ENCODE measurements around the gene ADRA2B. TPM values are rescaled to one million over a fixed set of nuclear protein-coding genes. Genes with fewer than 3 reads are reported as not detected.

ADRA2B gene
- total RNA-seq, 1 experiment from 2014 or later = not detected

DNA sequence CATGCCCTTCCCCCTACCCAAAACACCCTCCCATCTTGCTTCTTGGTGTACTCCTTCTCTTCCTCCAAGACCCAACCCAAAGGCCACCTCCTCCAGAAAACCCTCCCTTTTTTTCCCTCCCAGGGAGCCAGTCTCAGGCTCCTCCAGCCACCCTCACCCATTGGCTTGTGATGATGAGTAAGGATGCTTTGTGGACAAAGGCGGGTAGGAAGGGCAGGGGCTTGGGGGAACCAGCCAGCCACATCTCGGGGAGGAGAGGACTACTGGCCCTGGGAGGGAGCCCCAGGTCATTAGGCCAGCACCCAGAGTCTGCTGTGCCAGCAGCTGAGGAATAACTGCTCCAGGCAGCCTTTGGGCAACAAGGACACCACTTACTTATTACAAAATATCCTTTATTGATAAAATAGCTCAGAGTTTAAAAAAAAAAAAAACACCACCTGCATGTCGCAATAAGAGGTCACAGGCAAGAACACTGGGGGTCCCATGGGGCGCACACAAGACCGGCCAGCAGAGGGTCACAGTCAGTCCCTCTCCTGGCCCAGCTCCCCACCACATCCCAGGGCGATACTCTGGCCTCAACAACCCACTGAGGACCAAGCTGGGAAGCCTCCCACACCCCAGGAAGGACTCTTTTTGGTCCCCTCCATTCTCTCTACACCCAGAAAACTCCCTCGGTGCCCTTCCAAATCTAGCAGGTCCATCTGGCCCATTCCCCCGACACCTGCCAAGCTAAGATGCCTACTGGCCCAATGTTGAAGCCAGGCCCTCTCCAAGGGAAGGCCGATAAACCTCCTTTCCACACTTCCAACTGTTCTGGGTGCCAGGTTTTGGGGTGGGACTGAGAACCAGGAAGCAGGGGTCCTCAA, 3.6 kb downstream of the ADRA2B start:
- DNase-seq = no peak
- H3K27me3 Mint-ChIP-seq (ENCODE audit: unreplicated experiment) = peaks cover 52% of the 10 kb centered on the region
- TF ChIP-seq, protein P1, sequence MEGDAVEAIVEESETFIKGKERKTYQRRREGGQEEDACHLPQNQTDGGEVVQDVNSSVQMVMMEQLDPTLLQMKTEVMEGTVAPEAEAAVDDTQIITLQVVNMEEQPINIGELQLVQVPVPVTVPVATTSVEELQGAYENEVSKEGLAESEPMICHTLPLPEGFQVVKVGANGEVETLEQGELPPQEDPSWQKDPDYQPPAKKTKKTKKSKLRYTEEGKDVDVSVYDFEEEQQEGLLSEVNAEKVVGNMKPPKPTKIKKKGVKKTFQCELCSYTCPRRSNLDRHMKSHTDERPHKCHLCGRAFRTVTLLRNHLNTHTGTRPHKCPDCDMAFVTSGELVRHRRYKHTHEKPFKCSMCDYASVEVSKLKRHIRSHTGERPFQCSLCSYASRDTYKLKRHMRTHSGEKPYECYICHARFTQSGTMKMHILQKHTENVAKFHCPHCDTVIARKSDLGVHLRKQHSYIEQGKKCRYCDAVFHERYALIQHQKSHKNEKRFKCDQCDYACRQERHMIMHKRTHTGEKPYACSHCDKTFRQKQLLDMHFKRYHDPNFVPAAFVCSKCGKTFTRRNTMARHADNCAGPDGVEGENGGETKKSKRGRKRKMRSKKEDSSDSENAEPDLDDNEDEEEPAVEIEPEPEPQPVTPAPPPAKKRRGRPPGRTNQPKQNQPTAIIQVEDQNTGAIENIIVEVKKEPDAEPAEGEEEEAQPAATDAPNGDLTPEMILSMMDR (IDR thresholded peaks at IDR 0.05; ENCODE audit: unreplicated experiment) = no peak
- CTCF ChIA-PET = no interaction called here
- no peak overlapping the region for H3K27ac Mint-ChIP-seq (ENCODE audit: unreplicated experiment)
- H3K9me3 Mint-ChIP-seq (ENCODE audit: low read depth, unreplicated experiment) = no peaks in the 10 kb centered on the region
- no TSS peak for BruUV-seq (replicated peaks)
- intact Hi-C loops (cut with micrococcal nuclease; ENCODE audit: unreplicated experiment) = no loop called here
- no peaks in the 10 kb centered on the region for H3K4me1 Mint-ChIP-seq (ENCODE audit: low read depth, unreplicated experiment)
- H3K36me3 Mint-ChIP-seq (ENCODE audit: insufficient read depth, unreplicated experiment) = peaks cover 12% of the 10 kb centered on the region
- H3K4me3 Mint-ChIP-seq (ENCODE audit: low read depth, unreplicated experiment) = no peak overlapping the region

DNA sequence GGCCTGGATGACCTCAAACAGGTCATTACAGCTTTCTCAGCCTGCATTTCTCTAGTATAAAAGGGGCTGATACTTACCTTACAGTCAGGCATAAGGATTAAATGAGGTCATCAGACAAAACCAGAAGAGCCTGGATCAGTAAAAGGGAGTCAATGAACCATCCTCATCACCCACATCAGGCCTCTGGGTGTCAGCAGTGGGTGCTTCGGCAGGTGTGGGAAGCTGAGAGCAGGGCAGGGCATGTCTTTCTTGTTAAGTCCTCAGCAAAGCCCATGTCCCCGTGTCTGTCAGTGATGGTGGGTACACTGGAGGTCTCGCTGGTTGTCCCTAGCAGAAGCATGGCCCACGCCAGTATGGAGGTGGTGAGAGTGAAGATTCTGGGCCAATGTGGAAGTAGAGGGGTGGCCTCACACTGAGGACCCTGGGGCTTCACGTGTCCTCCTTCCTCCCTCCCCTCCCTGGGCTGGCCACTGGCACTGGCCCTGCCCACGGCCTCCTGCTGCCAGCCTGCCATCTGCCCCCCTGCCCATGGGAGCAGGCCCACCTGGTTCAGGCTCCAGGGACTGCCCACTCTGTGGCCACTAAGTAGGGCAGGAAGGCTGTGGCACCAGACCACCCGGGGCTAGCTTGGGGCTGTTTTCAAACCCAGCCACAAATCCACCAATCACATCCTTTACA, 4.4 kb downstream of the ADRA2B start:
- peaks cover 9% of the 10 kb centered on the region for H3K36me3 Mint-ChIP-seq (ENCODE audit: insufficient read depth, unreplicated experiment)
- no peak overlapping the region for H3K27ac Mint-ChIP-seq (ENCODE audit: unreplicated experiment)
- H3K9me3 Mint-ChIP-seq (ENCODE audit: low read depth, unreplicated experiment) = no peaks in the 10 kb centered on the region
- peaks cover 52% of the 10 kb centered on the region for H3K27me3 Mint-ChIP-seq (ENCODE audit: unreplicated experiment)
- no TSS peak for BruUV-seq (replicated peaks)
- CTCF ChIA-PET = no interaction called here
- intact Hi-C loops (cut with micrococcal nuclease; ENCODE audit: unreplicated experiment) = no loop called here
- DNase-seq = no peak
- H3K4me1 Mint-ChIP-seq (ENCODE audit: low read depth, unreplicated experiment) = no peaks in the 10 kb centered on the region
- no peak overlapping the region for H3K4me3 Mint-ChIP-seq (ENCODE audit: low read depth, unreplicated experiment)
- TF ChIP-seq, protein P1 (IDR thresholded peaks at IDR 0.05; ENCODE audit: unreplicated experiment) = no peak

DNA sequence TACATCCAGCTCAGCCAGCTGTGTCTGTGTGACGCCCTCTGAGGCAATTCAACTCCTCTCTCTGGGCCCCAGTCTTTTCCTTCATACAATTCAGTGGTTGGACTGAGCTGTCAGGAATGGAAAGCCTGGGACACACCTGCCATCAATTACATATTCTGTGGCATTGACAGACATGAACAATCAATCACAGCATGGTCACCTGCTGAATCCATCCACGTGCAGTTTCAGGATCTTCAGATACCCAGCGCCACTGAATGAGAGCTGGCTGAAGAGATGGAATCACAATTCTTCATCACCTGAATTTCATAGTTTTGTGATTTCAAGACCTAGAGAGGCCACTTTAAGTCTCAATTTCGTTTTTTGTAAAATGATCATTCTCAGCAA, 5.1 kb downstream of the ADRA2B start:
- TF ChIP-seq, protein P1 (IDR thresholded peaks at IDR 0.05; ENCODE audit: unreplicated experiment) = no peak
- intact Hi-C loops (cut with micrococcal nuclease; ENCODE audit: unreplicated experiment) = no loop called here
- Mint-ChIP-seq H3K4me1 (ENCODE audit: low read depth, unreplicated experiment) (no peaks in the 10 kb centered on the region), H3K27me3 (ENCODE audit: unreplicated experiment) (peaks cover 52% of the 10 kb centered on the region), H3K4me3 (ENCODE audit: low read depth, unreplicated experiment) (no peak overlapping the region), H3K27ac (ENCODE audit: unreplicated experiment) (no peak overlapping the region), H3K9me3 (ENCODE audit: low read depth, unreplicated experiment) (no peaks in the 10 kb centered on the region), H3K36me3 (ENCODE audit: insufficient read depth, unreplicated experiment) (peaks cover 9% of the 10 kb centered on the region)
- CTCF ChIA-PET = no interaction called here
- no peak for DNase-seq
- BruUV-seq (replicated peaks) = no TSS peak

DNA sequence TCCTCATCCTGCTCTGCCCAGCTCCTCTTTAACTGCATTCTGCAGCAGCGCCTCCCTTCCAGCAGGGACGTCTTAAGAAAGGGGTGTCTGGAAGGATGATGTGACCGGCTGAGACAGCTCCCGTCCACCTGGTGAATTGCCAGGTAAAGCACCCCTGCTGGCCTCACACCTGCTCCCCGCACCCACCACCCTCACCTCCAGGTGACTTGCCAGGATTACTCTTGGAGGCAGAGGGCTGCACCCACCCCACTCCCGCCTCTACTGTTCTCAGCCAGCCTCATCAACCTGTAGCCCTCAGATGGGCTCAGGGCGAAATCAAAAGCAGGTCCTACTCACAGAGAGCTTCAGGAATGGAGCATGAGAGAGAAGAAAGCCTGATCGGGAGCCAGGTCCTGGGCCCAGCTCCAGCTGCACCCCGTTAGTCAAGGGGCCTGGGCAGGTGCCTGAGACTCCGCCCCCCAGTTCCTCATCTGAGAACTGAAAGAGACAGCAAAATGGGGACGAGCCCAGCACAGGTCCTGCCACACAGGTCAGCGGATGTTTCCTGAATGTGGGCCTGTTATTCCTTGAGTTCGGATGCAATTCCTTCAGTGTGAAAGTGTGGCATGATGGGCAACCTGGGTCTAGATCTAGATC, 5.6 kb downstream of the ADRA2B start:
- no peak for DNase-seq
- H3K4me3 Mint-ChIP-seq (ENCODE audit: low read depth, unreplicated experiment) = no peak overlapping the region
- intact Hi-C loops (cut with micrococcal nuclease; ENCODE audit: unreplicated experiment) = no loop called here
- TF ChIP-seq, protein P1 (IDR thresholded peaks at IDR 0.05; ENCODE audit: unreplicated experiment) = no peak
- no TSS peak for BruUV-seq (replicated peaks)
- peaks cover 7% of the 10 kb centered on the region for H3K36me3 Mint-ChIP-seq (ENCODE audit: insufficient read depth, unreplicated experiment)
- H3K9me3 Mint-ChIP-seq (ENCODE audit: low read depth, unreplicated experiment) = no peaks in the 10 kb centered on the region
- H3K27me3 Mint-ChIP-seq (ENCODE audit: unreplicated experiment) = peaks cover 51% of the 10 kb centered on the region
- CTCF ChIA-PET = no interaction called here
- H3K4me1 Mint-ChIP-seq (ENCODE audit: low read depth, unreplicated experiment) = no peaks in the 10 kb centered on the region
- no peak overlapping the region for H3K27ac Mint-ChIP-seq (ENCODE audit: unreplicated experiment)

Measured in Calu3 (cell line).